Inflammatory macrophage (primary cell): ENCODE data around the gene PLCL1.

Experiments used
- DNase-seq, 2 donors: peaks; one replicate each; pipeline ENCODE4 v3.0.0-alpha.2; 2020 to 2022
- total RNA-seq, 18 experiments: gene quantifications; one replicate each; lab custom pipeline; 2026; ENCODE audit warnings: mixed read lengths in 6 of 18, inconsistent platforms in 2 of 18; lab: John Stamatoyannopoulos, UW

Gene PLCL1
- 11.1 to 52.4 (median 27.1) reads per million in 18 experiments for total RNA-seq

DNA sequence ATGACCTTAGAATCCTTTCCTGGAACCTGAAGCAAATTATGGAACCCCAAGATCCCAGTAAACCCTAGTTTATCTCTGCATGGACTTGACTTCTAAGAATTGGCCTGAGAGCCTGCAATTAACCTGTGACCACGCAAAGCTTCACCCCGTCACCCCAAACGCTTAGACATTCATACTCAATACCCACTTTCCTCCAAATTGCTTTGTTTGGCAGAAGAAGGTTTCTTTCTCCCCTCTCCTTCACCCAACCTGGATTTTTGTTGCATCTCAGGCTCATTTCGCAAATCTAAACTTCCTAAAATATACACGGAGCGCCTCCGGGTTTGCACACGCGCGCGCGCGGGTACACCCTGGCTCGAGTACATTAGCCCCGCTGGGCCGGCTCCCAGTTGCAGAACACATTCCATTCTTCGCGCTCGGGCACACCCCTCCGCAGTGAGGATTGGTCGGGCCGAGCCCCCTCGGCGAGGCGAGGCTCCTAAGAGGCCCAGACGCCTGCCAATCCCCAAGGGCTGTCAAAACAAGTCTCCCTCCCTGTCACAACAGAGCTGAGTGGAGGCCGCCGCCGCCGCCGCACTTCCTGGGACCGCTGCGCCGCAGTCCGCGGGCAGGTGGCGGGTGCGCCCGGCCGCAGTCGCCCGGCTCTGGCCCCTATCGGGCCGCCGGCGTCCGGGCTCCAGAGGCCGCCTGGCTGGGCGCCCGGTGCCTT, at the start of gene PLCL1:
Gene PLCL1 (plus strand): TSS at position 545 of the 709 bp plus-strand sequence.
- peak; percentile 94 to 96 for DNase-seq

DNA sequence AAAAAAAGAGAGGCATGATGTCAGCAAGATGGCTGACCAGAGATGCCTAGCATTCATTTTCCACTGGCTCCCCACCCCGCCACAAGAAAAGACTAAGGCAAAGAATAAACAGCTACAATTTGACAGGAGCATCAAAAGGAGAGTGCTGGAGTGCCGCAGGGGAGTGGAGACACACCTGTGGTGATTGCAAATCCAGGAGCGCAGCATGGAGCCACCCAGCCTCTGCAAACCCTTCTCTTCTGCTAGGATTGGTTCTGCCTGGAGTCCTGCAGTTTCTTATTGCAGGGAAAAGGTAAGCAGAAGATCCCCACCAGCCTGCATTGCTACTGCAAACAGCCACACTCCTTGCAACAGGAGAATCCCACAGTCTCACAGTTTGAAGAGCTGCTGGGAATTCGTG, 45.4 kb upstream of the PLCL1 start:
- no peak for DNase-seq

DNA sequence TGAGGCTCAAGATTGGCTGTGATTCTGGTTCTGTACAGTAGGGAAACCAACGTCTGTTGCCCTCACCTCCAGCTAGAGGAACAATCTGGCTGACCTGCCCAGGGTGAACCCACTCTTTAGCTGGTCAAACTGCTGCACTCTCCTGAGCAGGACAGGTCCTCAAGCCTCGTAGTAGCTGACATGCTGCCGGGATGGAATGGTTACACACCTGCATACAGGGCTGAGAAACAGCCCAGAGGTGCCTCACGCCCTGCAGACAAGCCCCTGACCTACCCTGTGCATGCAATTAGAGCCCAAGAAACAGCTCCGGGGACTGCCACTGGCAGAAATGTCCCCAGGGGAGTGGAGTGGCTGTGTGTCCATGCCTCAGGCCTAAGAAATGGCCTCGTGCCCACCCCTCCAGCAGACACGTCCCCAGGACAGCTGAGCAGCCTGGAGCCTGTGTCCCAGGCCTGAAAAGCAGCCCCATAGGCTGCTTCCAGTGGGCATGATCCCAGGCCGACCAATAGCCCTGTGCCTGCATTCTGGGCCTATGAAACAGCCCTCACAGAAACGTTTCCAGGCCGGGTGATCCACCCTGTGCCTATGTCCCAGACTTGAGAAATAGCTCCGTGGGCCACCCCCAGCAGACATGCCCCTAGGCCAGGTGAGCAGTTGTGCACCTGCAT, 44.6 kb upstream of the PLCL1 start:
- no peak for DNase-seq

DNA sequence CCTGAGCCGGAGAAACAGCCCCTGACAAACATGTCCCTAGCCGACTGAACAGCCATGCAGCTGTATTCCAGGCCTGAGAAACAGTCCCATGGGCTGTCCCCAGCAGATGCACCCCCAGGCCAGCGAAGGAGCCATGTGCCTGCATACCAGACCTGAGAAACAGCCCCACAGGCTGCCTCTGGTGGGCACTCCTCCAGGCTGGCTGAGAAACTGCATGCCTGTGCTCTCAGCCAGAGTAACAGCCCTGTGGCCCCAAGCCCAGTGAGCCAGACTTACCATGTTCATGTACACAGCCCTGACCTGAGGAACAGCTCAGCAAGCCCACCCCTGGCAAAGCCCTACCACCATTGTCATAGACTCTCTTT, 44.1 kb upstream of the PLCL1 start:
- no peak for DNase-seq

DNA sequence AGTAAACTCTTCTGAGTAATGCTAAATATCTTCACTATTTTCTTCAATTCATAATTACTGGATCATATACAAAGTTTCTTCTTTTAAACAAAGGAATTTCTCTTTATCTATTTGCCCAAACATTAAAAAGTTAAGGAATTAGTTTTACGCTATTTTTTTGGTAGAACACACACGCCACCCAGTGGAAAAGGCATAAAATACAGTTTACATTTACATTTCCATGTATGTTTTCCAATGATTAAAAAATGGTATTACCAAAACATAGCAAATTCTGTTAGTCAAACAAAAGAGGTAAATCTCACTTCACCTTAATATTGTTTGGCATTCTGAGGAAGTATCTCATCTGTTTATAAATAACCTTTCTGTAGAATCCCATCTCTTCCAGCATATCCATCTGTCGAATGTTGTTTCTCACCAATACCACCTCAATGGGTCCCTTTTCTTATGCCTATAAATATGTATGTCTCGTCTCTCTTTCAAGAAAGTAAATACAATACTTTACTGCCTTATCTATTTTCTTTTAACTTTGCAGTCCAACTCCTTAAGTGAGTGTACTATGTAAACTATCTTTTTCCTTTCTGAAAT, 26.5 kb upstream of the PLCL1 start:
- DNase-seq: peak; percentile 35 to 42

DNA sequence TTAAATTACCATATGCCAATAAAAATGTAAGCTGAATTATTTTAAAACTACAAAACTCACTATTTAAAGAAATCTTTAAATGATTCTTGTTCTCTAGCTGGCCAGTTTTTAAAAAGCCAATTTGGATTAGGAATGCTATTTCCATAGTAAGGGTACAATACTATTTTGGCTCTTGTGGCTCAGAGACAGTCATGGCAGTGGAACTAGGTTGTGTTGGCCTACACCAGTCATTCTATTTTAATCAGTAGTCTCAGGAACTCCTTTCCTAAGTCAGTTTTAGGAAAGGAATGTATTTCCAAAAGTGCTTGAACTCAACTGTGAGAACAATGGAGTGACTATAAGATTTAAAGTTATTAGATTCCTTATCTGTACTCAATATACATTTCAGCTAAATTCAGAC, 25.1 kb upstream of the PLCL1 start:
- no peak for DNase-seq

DNA sequence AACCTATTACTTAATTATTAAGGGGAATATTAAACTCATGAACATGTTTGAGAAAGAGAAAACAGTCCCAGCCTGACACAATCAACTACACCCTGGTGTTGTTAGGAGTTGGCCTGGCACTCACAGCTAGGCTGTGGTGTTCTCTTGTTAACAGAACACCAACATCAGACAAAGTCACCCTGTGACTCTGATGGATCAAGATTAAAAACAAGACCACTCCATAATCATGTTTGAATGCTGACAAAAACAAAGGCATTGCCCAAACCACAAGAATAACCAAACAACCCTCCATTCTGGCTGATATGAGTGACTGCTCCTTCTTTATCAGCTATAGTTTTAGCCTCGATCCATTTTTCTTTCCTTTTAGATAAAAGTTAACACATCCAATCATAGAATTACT, 22.3 kb upstream of the PLCL1 start:
- DNase-seq: no peak

DNA sequence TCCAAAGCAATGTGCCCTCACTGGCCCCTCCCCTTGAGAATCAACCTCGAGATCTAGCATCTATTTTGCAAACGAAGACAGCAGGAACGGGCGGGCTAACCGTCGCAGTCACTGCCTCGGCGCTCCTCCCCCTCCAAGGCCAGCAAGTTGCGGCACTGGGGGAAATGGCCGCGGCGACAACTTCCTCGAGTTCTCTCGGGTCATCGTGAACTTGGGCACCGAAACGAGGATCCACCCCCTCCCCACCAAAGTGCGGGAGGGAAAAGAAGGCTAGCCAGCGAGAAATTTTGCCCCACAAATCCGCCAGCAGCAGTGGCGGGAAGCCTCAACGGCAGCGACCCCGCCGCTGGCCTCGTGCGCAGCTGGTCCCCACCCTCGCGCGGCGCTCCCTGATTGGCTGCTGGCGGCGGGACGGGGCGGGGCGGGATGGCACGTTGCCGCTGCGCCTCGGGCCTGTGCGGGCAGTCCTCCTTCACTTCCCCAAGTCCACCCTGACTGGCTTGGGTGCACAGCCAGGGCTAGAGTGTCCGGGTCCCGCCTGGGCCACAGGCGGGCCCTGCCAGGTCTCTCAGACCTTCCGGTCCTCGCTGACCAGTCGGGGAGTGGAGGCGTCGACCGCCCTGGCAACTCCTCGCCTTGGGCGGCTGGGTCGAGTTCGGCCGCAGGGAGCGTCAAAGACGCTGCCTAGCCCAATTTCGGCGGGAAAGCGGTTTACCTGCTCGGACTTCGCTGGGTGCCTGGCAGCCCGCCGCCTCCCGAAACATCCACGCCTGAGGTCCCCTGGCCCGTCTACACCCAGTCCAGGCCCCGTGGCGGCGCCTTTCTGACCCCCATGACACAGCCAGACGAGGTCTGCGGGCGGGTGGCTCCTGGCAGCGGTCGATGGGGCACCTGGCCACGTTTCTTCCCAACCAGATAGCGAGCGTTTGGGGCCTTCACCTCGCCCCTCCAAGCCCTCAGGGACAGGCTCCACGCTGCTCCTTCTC, 19.1 kb upstream of the PLCL1 start, which contains the start of gene BOLL:
Gene BOLL (minus strand): TSS at position 364 of the 986 bp plus-strand sequence. CDS start 3,469 bp downstream, outside the sequence.
- no peak for DNase-seq

DNA sequence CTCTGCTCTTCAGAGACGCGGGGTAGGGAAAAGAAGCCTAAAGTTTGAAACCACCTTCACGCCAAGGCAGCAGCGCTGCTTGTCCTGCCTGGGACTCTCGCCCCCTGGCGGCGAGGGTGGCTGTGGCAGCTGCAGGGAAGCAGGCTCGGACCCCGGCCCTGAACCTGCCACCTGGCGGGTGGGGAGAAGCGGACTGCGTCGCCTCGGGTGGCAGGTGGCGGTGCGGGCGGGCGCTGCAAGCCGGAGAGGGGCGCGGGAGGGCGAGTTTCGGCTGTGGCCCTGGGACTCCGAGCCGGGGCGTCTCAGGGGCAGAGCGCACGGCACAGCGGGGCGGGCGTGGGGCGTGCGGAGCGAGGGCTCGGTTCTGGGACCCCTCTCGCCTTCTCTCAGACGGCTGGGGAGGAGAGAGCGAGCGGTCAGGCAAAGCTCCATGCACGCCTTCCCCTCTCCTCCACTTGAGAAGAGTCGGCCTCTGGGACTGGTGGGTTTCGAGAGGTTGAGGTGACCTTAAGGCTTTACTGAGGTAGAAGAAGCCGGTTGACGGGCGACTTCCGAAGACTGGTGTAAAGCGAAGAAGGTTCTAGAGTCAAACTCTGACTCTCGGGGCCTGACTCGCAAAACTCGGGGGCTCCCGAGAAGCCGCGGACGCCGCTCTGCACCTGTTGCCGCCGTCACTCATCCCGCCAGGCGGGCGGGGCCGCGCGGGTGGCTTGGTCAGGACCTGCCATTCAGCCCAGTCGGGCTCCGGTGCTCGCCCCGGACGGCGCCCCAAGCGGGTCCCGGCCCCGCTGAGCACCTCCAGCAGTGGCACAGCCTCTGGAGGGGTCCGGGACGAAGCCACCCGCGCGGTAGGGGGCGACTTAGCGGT, 18.1 kb upstream of the PLCL1 start:
- no peak for DNase-seq

DNA sequence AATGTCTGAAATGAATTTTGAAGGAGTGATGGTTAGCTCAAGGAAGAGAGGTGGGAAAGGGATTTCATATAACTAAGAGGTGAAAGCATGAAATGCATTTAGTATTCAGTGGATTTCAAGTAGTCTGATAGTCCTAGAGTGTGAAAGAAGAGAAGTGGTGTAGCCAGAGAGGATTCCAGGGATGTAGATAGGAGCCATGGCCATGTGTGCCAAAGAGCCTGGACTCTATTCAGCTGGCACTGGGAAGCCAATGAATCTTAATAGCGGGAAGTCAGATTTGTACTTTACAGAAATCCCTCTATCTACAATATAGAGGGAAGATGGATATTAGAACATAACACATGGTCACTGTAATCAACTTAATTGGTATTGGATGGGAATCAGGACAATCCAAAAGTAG, 10.9 kb upstream of the PLCL1 start:
- DNase-seq: no peak

DNA sequence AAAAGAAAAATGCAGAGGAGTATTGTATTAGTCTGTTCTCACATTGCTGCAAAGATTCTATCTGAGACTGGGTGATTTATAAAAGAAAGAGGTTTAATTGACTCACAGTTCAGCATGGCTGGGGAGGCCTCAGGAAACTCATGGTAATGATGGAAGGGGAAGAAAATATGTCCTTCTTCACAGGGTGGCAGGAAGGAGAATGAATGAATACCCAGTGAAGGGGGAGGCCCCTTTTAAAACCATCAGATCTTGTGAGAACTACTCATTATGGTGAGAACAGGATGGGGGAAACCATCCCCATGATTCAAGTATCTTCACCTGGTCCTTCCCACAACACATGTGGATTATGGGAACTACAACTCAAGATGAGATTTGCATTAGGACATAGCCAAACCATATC, 9.1 kb upstream of the PLCL1 start:
- DNase-seq: no peak

DNA sequence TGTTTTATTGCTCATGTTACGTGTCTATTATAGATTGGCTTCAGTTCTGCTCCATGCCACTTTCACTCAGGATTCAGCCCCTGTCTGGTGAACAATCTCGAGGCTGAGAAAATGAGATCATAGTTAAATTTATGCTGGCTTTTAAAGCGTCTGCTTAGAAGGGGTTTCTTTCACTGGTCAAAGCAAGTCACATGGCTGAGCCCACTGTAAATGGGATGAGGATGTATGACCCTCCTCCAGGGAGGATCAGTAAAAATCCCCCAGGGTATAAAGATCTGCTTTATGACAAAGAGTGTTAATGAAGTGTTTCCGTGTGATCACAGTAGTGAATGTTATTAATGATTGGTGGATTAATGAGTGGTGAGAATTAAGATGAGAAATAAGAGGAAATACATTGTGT, 6.2 kb upstream of the PLCL1 start:
- no peak for DNase-seq

DNA sequence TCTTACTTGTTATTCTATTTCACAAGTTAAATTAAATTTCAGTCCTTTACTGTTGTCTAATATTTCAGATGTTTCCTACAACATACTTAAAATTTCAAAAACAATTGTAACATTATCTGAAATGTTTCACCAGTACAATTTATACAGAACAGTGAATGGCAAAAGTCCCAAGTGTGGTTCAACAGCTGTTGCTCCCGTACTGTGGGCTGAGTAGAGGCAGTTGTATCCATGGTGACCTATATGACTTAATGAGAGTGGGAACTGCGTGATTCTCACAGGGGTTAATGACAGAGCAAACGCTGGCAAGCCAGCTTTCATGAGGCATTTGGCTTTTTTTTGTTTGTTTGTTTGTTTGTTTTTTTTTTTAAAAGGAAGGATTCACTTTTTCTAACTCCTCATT, 5.3 kb upstream of the PLCL1 start:
- DNase-seq: no peak

DNA sequence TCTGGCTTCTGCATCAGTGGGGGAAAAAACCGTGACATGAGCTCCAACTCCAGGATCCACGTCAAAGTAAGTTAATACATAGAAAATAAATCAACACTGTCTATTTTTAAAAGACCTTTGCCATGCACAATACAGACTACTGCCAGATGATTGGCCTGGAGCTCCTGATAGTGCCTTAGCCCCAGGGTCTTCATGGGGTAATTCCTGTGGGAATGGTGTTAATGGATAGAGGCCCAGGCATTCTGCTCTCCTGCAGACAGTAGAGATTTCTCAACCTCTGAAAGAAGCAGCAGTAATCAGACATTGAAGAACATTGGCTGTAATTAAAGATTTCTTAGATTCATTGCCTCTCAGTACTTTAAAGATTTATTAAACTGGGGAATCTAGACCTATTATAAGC, 4.3 kb upstream of the PLCL1 start:
- no peak for DNase-seq

DNA sequence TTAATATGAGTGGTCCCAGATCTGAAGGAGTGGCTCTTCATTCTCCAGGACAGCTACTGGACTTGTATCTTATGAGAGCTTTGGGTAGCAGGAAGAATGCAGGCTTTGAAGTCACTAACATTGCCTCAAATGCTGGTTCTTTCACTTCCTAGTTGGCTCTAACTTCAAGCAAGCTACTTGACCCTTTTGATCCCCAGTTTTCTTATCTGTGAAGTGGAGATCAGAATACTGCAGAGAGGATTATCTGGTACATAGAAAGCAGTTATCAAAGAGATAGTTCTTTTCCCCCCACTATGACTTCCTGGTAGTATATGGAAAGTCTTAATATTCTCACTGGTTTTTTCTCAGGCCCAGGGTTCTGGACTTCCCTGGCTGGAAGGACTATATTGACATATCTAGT, 3.4 kb upstream of the PLCL1 start:
- no peak for DNase-seq

DNA sequence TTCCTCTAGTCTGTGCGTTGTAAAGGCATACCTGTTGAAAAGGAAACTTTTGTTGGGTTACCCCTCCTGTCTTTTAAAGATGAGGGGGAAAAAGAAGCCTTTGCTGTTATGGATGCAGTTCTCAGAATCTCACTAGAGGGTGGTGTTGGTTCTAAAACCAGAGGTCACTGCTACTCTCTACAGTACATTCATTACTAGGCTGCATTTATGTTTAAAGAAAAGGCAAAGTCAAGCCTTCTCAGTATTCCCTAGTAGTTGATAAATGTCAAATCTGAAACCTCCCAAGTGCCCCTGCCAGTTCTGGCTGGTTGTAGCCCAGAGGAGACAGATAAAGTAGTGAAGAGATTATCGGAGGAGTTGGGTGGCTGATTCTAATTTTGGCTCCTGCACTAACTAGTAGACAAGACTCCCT, 1.4 kb upstream of the PLCL1 start:
- DNase-seq: peak; percentile 64 to 70

DNA sequence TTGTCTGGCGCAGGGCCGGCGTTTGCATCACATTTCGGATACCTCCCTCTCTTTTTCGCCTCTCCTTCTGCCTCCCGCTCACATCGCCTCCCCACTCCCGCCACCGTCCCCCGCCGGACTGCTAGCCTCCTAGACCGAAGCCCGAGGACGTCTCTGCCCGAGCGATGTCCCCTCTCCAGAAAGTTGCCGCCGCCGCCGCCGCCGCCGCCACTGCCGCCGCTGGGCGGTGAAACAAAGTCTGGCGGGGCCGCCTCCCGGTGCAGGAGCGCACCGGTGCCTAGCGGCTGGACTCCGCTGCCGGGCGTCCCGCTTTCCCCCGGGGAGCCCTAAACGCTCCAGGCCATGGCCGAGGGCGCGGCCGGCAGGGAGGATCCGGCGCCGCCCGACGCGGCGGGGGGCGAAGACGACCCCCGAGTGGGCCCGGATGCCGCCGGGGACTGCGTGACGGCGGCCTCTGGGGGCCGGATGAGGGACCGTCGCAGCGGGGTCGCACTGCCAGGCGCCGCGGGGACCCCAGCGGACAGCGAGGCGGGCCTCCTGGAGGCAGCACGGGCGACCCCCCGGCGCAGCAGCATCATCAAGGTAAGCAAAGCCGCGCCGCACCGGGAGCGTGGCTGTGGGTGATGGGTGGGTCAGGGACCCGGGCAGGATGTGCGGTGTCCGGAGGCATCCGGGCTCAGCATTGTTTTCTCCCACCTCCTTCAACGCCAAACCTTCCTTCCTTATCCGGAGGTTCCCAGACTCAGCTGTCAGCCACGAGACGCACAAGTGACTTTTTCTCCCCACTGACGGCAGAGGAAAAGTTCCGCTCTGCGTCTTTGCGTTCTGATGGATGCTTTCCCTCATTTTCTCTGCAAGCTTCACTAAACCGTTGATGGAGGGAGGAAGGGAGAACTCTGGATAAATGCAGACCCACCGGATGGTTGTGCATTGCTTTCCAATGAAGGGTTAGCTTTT, 643 bp downstream of the PLCL1 start:
- peak; percentile 32 to 54 for DNase-seq

DNA sequence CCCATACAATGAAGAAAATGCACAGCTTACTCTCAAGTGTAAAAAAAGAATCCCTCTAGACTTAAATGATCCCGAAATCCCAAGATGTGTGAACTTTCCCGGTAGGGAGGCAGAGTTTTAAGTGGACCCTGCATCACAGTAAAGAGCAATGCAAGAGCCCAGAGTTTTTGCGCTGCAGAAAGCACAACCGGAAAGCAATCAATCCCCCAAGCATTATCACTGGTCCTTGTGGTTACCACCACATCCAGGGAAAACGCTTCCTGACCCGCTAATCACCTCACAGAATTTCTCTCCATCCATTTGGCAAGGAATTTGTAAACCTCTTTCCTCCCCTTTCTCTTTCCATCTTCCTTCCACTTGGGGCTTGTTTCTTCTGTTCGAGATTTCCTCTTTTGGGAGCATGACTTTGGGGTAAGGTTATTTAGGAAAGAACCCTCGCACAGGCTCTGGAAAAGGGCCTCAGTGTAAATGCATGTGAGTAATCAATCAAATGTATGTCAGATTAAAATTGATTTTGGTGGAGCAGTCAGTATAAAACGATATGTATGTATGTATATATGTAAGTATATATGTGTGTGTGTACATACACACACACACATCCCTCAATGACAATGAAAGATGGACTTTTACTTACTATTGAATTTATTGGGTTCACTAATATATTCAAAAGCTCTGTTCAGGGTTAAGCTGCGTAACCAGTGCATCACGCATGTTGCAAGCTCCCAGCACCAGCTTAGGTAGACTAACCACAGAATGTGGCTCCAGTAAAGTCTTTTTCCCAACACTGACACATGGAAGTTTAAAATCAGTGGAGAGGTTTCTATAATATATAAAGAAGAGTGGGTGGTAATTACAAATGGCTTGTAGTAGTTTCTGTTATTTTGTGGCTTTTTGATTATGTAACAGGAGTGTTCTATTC, 1.6 kb downstream of the PLCL1 start:
- DNase-seq: peak in 1 of 2 donors; percentile 49

DNA sequence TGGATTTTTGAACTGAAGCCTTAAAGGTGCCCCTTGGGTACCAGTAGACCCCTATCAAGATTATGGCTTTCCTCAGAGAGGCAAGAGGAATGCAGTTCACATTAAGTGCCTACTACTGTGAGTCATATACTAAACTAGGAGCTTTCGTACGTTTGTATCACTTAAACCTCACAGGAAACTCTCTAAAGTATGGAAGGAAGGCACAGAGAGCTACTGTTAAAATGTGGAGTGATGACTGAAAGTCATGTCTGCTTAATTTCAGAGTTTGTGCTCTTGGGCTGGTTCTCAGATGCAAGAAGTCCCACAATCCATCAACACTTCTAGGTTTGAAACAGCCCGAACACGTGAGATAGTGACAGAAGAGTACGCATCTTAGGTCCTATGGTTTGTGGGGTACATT, 4.7 kb downstream of the PLCL1 start:
- no peak for DNase-seq
